IMR-90 (cell line): ENCODE measurements around the gene ADGRD1.

ENCODE experiments used
- BHLHE40 ChIP-seq: fragments of 150-350 bp; IDR thresholded peaks from 2 replicates; pipeline ENCODE4 v1.6.1; 2016; ENCODE audit warnings: mild to moderate bottlenecking, low read depth, low read length
- CTCF ChIP-seq: conservative IDR thresholded peaks from 2 replicates; pipeline ENCODE4 v1.5.1; 2012; ENCODE audit warnings: mild to moderate bottlenecking, low read depth, low read length, improper control_type of control experiment
- MAFK ChIP-seq: IDR thresholded peaks from 2 replicates; pipeline ENCODE4 v1.6.1; 2012; ENCODE audit warnings: low read depth, low read length, improper control_type of control experiment
- MXI1 ChIP-seq: IDR thresholded peaks from 2 replicates; pipeline ENCODE4 v1.6.1; 2012; ENCODE audit warnings: low read depth, mild to moderate bottlenecking, low read length, moderate library complexity, borderline replicate concordance
- POLR2A ChIP-seq: IDR thresholded peaks from 2 replicates; pipeline ENCODE4 v1.6.1; 2012; ENCODE audit warnings: mild to moderate bottlenecking, low read depth, low read length
- RAD21 ChIP-seq: IDR thresholded peaks from 2 replicates; pipeline ENCODE4 v1.6.1; 2012; ENCODE audit warnings: low read length, improper control_type of control experiment
- RCOR1 ChIP-seq: IDR thresholded peaks from 2 replicates; pipeline ENCODE4 v1.6.1; 2012; ENCODE audit warnings: mild to moderate bottlenecking, low read length, improper control_type of control experiment; ENCODE audit not compliant: insufficient replicate concordance
- RFX5 ChIP-seq: IDR thresholded peaks from 2 replicates; pipeline ENCODE4 v1.8.0; 2012; ENCODE audit warnings: low read depth, mild to moderate bottlenecking, low read length, moderate library complexity
- SMC3 ChIP-seq: fragments of 150-350 bp; IDR thresholded peaks from 2 replicates; pipeline ENCODE4 v1.6.1; 2016; ENCODE audit warnings: low read depth, mild to moderate bottlenecking, antibody characterized with exemption, low read length, moderate library complexity
- USF2 ChIP-seq: fragments of 150-350 bp; IDR thresholded peaks from 2 replicates; pipeline ENCODE4 v1.6.1; 2017; ENCODE audit warnings: mild to moderate bottlenecking, antibody characterized with exemption, low read length, low read depth

- no peak for TF ChIP-seq CTCF
- no peak for TF ChIP-seq POLR2A
- TF ChIP-seq USF2, result no peak
- no peak for TF ChIP-seq RFX5
- TF ChIP-seq RAD21, result no peak
- TF ChIP-seq BHLHE40, result no peak
- no peak for TF ChIP-seq MAFK
- no peak for TF ChIP-seq SMC3
- no peak for TF ChIP-seq RCOR1
- TF ChIP-seq MXI1, result no peak
These were observed 194.2 kb downstream of the ADGRD1 start for GRCh38 chr12:131147894-131148293.
